Embryonic facial prominence (tissue), 1 donor: ENCODE results near the gene PTPN1.
"Not testable (repeated sequence)": the region's sequence is repeated elsewhere in the genome, so short reads cannot be mapped to it uniquely, and the experiment has no call there.

Experiments used
- DNase-seq: peaks from one replicate; pipeline ENCODE4 v3.0.0-alpha.2; 2016; ENCODE audit errors: extremely low spot score

Gene PTPN1

DNA sequence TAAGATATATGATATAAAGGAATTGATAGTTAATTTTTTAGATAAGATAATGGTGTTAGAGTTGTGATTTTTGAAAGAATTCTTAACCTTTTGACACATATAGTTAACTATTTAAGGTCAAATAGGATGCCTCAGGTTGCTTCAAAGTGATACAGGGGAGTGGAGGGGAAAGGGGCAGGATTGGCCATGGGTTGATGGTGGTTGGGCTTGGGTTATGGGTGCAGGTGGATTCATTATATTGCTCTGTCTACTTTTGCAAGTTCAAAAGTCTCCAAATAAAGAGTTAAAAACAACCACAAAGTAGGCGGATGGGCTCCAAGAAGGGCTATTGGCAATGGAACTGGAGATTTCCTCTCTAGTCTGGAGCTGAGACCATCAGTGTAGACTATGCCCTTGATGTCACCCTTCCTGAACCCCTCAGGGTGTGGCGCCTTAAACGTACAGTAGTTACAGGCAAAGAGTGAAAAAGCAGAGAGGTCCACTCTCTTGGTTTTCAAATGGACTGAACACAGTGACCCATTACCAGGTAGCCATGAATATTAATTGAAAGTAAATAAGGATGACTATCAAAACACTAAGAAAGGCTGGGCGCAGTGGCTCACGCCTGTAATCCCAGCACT is 81.2 kb downstream of the PTPN1 start:
- no peak for DNase-seq

DNA sequence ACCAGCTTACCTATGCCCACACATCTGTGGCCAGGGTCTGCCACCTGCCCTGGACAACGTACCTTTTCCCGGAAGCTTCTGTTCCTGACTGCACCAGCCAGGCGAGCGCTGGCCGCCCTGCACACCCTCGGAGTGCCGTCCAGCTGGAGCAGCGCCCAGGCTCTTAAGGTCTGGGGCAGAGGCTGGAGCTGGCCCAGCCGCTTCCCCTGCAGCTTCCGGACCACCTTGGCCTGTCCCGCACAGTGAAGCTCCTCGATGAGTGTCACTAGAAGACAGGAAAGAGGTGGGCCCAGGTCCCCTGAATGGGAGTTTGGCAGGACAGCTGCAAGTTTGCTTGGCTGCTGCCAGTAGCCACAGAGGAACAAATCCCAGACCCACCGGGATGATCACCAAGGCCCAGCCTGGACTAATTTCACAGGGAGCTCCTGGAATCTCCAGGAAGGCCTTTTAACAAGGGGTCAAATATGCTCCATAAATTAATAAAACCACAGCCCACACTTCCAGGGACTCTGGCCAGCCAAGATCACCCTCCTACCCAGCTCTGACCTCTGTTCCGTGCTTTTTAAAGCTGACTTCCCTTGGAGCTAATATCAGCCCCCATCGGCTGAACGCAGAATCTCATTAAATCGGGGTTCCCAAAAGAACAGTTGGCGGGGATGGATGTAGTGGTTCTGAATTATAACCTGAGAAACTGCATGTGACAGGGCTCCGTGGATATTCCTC is 82.3 kb downstream of the PTPN1 start:
- no peak for DNase-seq

DNA sequence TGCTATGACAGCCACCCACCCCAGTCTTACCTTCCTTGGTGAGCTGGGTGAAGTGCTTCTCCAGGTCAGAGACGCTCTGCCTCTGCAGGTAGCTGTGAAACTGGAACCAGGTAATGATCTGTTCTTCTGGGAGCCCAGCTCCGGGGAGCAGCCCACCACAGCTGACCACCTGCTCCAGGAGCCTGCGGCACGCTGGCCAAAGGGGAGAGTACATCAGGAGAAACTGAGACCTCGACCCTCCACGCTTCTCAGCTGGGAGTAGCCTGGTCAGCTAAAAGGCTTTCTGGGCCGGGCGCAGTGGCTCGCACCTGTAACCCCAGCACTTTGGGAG is 82.8 kb downstream of the PTPN1 start:
- no peak for DNase-seq

DNA sequence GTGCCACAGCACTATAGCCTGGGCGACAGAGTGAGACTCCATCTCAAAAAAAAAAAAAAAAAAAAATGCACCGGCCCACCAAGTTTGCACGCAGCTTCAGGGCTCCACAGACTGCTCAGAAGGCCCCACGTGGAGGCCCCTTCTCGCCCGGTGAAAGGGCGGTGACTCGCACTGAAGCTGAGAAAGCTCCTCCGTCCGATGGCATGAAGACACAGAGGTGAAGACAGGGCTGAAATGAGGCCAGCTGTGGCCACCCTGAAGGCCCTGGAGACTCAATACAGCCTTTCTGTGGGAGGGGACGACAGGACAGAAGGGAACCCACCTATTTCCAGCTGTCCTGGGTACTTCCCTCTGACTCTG is 84.0 kb downstream of the PTPN1 start:
- no peak for DNase-seq

DNA sequence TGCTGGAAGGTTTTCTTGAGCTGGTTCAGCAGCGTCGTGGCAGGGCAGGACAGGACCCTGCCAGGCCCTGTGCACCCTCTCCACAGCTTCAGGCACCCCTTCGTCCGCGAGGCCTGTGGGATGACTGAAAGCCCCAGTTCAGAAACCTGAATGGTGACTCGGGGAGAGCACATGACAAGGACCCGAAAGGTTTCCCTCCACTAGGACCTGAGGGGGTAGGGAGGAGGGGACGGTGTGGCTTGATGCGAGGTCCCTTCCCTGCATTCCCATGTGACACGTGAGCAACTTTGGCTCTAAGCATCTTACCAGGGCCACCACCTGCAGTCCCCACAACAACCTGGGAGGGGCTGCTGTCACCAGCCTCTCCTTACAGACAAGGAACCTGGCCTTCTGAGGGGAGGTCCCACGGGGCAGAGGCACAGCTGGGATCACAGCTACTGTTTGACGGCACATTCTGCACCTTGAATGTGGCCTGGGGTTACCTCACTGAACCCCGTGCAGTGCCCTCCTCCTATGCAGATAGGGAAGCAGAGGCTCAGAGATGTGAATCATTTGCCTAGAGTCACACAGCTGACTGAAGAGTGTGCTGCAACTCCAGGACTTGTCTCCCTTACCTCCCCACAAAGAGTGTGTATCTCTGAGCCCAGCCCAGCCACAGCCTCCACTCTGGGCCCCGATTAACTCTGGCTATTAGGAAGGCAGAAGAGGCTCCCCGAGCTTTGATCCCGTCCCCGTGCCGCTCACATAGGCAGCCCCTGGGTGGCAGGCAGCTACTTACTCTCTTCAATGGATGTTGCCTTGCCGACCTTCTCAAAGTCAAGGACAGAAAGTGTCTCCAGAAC is 84.6 kb downstream of the PTPN1 start:
- DNase-seq: no peak

DNA sequence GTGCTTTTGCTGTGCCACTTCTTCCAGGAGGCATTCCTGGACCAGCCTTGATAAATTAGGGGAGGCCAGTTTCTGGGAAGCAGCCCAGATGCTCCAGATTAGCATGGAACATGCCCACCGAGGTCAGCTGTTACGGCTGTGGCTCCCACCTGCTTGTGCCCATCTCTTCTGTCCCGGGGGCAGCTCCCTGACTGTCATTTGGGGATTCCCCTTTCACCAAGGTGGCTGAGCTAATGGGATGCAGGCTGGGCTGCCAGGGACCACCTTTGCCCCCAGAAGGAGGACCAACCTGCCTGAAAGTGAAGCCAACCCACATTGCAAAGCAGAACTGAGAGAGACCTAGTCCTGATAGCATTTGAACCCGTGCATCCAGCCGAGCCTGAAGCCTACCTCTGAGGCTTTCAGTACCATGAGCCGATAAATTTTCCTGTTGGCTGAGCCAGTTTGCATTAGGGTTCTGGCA is 85.3 kb downstream of the PTPN1 start:
- no peak for DNase-seq

DNA sequence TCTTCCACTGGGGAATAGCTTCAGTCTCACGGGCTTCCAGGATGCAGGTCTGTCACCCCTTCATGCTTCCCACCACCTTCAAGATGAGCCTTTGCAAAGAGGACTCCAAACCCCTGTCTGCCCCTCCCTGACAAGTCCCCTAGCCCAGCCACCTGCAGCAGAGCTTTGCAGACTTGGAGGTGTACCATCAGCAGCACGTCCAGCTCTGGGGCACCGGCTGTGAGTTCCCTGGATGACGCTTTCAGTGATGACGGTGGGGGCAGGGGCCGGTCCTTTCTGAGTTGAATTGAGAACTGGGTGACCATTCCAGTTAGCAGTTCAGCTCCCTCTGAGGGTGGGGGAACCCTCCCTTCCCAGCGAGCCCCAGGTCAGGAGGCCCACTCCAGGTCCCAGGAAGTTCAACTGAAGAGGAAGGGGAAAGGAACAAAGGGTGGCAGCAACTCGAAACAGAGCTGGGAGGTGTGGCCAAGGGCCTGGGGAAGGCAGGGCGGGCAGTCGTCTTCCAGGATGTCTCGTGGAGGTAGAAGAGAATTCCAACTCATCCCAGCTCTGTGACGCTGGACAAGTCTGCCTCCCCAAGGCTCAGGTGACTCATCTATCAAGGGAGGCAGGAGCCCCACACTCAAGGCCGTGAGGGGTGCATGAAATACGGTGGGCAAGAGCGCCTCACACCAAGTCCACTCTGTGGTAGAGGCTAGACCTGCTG is 86.0 kb downstream of the PTPN1 start:
- DNase-seq: no peak

DNA sequence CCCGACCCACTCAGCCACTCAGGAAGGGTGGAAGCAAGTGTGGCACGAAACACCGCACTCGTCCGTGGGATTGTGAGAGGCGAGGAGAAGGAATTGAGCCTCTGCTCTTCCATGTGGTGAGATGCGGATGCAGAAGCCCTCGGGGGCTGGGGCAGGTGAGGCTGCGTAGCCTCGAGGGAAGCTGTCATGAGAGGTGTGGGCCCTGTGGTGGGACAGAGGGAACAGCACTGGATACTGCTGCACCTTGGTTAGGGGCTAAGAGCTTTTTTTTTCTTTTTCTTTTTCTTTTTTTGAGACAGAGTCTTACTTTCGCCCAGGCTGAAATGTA is 86.5 kb downstream of the PTPN1 start:
- DNase-seq: no peak

DNA sequence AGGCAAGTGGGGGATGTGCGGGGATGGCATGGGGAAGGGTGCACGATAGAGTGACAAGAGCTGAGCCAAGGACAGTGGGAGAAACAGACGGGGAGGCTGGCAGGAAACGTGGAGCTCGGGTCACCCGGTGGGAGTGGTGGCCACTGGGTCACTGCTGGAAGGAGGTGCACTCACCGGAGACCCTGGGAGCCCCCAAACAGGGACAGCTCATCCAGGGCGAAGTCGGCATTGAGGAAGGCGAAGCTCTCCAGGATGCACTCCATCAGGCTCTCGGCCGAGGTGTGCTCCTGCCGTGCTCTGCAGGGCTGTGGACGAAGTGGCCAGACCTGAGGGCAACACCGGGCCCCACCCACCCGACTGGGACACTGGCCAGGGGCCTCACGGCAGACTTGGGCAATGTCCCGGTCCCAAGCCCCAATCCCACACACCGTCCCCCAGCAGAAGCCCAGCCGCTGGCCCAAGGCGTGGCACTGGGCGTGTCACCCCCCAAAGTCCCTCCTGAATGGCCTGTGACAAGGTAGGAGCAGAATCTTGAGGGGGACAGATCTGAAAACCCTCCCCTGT is 87.3 kb downstream of the PTPN1 start:
- no peak for DNase-seq

DNA sequence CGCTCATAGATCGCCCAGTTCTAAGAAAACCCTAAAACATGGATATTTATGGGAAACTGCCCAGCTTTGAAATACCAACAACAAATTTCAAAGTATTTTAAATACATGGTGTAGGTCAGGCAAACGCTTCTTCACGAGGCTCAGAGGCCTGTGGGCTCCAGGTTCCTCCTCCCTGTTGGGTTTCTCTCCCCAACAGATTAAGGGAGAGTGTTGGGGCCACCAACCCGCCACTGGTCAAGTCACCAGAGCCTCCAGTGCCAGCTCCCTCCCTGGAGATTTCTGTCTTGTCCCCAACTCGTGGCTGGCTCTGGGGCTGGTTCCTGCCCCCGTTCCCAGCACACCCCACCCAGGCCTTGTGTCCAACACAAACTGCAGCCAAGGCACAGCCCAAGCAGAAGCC is 87.9 kb downstream of the PTPN1 start:
- DNase-seq: no peak

- not testable (repeated sequence) for DNase-seq
Measured at GRCh38 chr20:50598768-50599167, 88.6 kb downstream of the PTPN1 start.

GRCh38 chr20:50600281-50600895 is 90.2 kb downstream of the PTPN1 start:
- no peak for DNase-seq

- no peak for DNase-seq
Measured at GRCh38 chr20:50601511-50602431, 91.6 kb downstream of the PTPN1 start.

DNA sequence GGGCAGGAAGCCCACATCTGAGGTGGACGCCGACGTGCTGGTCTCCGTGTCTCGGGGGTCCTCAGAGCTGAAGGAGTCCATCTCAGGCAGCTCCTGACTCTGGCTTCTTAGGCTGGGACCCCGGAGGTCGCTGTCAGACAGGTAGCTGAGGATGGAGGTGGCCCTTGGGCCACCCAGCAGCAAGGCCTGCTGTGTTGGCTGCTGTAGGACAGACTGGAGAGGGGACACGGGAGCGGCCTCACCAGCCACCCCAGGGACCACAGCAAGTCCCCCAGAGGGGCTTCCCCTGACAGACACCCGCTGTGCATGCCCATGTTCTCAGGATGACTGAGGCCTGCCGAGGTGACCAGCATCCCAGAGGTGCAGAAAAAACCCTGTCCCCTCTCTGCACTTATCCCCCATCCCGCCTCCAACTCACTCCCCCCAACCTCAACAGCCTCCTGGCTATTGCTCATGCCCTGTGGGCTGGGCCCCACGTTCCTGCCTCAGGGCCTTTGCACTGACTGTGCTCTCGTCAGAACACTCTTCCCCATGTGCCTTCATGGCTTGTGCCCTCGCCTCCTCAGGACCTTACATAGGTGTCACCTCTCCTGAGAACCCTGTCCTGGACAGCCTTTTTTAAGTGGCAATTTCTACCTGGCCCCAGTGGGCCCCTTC is 92.4 kb downstream of the PTPN1 start:
- DNase-seq: no peak

DNA sequence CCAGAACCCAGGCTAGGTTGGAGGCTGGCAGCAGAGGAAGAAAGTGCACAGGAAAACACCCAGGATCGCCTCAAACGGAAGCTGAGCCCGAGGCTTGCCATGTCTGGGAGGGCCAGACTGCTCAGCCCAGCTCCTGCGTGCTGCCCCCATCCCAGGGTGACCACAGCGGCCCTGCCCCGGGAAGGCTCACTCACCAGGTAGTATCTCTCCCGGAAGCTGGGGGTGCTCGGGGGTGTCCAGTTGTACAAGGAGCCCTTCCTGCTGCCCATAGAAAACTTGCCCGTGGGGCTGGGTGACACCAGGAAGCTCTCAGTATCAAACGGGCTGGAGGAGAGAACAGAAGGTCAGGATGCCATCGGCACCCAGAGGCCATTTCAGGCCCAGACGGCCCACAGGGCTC is 94.3 kb downstream of the PTPN1 start:
- no peak for DNase-seq

- no peak for DNase-seq
Measured at GRCh38 chr20:50605136-50605535, 95.0 kb downstream of the PTPN1 start.

- DNase-seq: no peak
Measured at GRCh38 chr20:50607436-50607835, 97.3 kb downstream of the PTPN1 start.

DNA sequence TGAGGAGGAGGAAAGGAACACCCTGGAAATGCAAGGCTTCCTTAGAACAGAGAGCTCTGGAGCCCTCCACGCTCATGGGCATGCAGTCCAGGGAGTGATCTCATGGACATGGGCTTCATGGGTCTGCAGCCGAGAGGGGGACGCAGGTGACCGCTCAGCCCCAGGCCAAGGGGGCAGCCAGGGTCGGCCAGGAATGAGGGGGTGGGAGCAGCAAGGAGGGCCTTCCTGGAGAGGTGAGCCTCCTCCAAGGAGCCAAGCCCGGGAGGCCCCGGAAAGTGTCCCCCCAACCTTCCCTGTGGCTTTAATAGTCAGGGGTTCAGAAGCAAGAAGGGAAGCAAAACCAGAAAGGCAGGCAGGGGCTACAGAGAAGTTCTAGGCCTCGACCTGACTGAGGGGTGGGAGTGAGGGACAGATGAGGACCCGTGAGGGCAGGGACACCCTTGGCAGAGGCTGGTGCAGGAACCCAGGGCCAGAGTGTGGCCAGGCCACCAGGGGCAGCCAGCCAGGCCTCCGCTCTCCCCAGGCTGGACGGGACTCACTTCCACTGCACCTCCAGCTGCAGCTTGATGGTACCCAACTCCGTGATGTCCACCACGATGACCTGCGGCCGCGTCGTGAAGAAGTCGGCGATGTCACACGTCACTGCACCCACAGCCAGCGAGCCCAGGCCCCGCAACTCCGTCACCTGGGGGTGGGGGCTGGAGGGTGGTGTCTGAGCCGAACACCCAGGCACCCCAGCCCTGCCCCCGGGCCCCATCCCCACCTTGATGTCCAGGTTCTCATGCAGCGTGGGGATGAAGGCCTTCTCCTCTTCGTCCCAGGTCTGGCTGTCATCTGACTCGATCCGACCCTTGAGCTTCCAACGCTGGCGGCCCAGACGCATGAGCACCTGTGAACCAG is 97.9 kb downstream of the PTPN1 start:
- DNase-seq: no peak

- no peak for DNase-seq
Measured at GRCh38 chr20:50608750-50609104, 98.5 kb downstream of the PTPN1 start.
